CD4-positive, alpha-beta T cell treated with Interleukin-10 for 1 hour (primary cell): ENCODE data around the gene VAPB.

Experiments
- DNase-seq: peaks from one replicate; pipeline ENCODE4 v3.0.0-alpha.2; 2020

The VAPB gene

GRCh38 chr20:58486207-58486606 lies 97.2 kb downstream of the VAPB start:
- DNase-seq: no peak

DNA sequence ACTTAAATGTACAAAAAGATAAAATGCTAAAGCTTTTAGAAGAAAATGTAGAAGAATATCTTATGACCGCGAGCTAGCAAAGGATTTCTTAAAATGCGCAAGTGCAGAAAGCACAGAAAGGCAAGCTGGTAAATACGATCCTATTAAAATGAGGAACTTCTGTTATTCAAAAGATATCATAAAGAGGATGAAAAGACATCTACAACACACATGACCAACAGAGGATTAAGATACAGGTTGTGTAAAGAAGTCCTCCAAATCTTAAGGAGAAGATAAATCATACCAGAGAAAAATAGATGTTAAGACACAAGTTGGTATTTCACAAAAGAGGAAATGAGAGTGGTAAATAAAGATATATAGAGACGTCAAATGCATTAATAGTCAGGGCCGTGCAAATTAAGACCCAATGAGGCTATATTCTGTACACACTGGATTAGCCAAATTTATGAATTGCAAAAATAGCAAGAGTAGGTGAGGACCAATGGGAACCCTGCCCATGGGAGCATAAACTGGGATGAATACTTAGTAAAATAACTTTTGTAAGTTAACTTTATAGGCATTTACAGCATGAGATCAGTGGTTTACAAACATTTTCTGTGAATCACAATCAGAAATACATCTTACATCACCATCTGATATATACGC lies 103.2 kb downstream of the VAPB start:
- no peak for DNase-seq

GRCh38 chr20:58492795-58493524 lies 103.9 kb downstream of the VAPB start:
- DNase-seq: no peak

GRCh38 chr20:58494923-58495622 lies 106.0 kb downstream of the VAPB start:
- no peak for DNase-seq

DNA sequence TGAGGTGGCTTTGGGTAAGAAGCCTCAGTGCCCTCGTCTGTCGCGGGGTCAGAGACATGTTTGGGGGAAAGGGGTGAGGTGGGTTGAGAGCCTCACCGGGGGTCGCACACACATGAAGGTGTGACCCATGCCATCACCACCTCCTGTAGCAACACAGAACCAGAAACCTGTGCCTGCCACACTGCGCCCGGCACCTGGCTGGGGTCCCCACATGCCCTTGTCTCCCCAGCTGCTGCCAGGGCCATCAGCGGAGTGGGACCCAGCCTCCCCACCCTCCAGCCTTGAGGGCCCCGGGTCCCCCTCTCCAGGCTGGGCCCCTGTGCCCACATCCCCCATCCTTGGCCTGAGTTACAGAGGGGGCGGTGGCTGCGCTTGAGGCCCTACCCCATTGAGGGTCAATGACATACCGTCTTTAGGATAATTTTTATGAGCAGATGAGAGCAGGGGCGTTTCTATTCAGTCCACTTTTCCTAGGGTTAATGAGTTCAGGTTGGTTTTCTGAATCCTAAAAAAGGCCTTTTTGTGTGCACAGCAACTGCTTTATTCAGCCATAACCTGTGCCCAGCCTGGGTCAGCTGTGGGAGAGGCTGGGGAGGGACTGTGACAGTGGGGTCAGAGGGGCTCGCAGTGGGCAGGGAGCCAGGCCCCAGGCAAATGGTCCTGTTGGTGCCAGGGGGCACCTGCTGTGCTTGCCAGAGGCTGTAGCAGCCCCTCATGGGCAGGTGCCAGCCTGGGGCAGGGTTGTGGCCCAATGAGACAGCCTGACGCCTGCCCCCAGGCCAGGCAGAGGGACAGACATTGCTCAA lies 106.8 kb downstream of the VAPB start:
- no peak for DNase-seq

- no peak for DNase-seq
Measured at GRCh38 chr20:58496429-58496769, 107.4 kb downstream of the VAPB start.

- no peak for DNase-seq
Measured at GRCh38 chr20:58497076-58497641, 108.1 kb downstream of the VAPB start.

DNA sequence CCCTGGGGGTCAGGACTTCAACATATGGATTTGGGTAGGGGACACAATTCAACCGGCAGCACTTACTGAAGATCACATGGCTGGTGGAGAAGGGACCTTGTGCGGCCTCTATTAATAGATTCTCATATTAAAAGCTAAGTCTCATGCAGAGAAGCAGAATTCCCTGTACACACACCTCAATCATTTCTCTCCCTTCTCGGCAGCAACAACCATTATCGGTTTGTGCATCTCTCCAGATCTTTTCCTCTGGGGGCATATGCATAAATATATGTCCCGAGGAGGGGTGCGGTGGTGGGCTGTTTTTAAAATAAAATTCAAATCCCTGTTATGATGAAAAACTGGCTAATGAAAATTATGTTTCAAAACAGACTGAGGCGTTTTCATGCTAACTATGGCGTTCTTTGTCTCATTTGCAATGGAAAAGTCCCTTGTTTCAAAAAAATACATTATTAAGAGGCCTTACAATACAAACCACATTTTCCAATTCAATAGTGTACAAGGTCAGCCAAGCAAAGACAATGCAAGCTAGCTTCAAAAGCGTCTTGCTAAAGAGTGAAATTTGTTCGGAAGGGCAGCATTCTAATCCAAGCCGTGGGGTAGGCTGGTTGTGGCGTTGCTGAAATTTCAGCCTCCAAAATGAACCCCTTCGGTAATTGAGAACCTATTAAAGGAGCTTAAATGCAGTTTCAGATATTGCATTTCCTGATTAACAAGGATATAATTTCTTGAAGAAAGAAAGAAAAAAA lies 108.9 kb downstream of the VAPB start:
- DNase-seq: no peak

GRCh38 chr20:58498470-58499068 lies 109.5 kb downstream of the VAPB start:
- no peak for DNase-seq

- no peak for DNase-seq
Measured at GRCh38 chr20:58500256-58500655, 111.2 kb downstream of the VAPB start.
